COLO829 (cell line): ENCODE data around the gene HSD17B14.
"Not testable (repeated sequence)": the region's sequence is repeated elsewhere in the genome, so short reads cannot be mapped to it uniquely, and the experiment has no call there.

ENCODE experiments used
- DNase-seq: peaks from one replicate; pipeline ENCODE4 v3.0.0; 2012; ENCODE audit warnings: low spot score

Gene HSD17B14

DNA sequence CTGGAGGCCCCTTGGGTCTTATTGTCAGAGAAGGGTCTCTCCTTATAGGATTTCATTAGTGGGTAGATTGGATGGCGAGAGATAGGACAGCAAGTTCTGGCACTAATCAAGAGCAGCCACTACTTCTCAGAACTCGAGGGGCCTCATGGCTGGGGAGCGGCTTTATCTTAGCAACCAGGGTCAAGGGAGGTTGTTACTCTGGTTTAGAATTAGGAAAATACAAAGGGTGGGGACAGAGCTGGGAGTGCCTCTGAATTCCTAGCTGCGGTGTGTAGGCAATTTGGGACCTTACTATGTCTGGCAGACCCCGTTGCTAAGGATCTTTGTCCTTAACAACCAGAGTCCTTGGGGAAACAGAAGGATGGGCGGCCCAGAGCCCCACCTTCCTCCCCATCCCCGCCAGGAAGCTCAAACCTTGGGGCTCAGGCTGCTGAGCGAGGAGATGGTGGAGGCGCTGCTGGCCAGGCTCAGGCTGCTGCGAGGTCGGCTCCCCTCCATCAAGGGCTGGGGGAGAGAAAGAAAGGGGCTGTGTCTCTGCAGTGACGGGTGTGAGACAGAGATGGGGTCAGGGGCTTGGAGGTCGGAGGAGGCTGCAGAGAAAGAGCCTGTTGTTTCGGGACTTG, 30.9 kb upstream of the HSD17B14 start:
- DNase-seq: peak; percentile 17

DNA sequence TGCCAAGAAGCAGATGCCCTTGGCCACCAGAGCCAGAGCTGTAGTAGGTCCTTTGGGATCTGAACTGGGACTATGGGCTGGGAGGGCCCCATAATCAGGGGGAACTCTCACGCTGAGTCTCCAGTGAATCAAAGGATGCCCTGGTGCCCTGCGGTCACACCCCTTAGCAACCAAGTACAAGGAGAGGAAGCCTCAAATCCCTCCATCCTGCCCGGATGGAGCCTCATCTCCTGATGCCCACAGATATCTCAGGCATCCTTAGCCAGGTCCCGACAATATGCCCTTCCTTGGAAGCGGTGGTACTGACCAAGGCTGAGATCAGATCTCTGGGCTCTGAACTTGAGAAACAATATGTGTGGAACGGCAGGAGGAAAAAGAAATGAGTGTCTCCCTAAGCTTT, 30.4 kb upstream of the HSD17B14 start:
- peak; percentile 13 for DNase-seq

DNA sequence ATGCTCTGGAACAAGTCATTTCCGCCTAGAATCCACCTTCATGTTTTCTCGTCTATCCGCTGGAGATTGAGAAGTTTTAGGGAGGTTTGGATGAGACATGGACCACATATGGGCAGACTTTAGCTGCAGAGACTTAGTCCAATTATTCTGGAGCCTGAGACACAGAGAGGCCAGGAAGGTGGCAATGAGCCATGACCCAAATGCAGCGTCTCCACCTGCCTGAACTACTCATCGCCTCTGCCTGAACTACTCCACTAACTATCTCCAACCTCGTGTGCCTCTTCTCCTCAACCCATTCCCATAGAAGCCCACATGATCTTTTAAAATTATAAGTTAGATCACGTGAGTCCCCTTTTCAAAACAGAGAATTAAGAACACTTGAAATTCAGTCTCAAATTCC, 26.5 kb upstream of the HSD17B14 start:
- no peak for DNase-seq

DNA sequence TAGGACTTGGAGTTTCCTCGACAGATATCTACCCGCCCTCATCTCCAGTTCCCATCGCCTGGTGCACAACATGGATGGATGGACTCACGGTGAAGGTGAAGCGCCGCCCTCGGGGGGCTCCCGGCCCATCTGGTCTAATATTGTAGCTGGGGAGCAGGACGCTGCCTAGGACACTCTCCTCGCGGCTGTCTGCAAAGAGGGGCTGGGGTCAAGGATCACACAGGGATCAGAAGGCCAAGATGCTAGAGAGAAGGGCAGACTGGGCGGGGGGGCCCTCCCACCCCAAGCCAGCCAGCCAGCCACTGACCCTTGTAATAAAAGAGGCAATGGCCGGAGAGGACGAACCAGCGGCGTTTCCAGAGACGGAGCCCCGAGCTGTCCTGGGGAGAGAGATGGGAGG, 25.0 kb upstream of the HSD17B14 start:
- DNase-seq: no peak

DNA sequence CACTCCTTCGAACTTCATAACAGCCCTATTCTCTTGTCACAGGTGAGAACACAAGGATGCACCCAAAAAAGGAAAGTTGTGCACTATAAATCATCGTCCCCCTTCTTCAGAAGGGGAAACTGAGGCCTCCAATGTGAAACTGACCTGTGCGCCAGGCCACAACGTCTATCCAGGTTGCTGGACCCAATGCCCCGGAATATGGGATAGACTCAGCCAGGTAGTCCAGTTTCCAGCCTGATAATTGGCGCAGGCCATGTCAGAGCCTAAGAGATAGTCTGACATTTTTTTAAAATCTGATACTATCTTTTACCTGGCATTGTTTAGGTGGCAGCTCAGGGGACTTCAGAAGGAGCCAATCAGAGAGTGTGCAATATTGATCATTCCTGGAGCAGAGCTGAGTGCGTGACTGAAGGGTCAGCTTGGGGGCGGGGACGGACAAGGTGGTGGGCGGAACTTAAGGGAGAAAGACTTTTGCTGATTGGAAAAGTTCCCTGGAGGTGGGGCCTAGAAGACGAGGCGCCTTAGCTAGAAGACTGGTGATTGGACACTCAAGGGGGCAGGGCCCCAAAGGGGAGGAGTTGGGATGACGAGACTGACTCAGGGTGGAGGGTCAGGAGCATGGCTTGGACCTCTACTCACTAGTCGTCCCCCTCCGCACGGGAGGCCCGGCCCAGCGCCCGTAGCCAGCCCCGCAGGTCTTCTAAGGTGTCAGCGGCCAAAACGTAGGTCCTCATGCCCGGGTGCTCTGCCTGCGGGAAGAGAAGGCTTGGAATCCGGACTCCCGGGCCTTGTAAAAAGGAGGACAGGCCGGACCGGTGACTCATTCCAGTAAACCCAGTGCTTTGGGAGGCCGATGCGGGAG, 23.7 kb upstream of the HSD17B14 start:
- DNase-seq: no peak

DNA sequence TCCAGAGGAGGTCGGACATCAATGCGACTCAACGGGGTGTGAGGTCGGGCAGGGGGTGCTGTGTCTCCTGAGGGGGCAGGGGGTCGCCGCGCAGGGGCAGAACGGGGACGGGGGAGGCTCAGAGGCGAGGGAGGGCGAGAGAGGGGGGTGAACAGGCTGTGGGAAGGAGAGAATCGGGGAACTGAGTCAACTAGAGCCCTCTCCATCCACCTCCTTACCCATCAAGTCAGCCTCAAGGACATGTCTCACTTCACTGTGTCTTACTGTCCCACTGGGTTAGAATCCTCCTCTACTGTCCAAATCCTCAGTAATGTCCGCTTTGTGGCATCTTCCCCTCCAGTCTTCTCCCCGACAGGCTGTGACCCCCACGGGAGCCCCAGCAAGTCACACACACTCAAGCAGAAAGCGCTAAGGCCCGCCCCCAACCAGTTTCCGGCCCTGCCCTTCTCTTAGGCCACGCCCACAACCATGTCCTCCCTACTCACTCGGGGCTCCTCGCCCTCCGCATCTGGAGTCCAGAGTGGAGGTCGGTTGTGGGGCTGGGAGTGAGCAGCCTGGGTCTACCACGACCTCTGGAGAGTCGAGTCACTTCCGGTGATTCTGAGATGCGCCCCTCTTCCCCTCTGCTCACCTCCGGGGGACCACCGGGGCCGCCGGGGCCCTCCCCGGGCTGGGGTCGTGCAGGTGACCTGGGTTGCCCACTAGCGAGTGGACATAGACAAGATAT, 22.9 kb upstream of the HSD17B14 start:
- no peak for DNase-seq

DNA sequence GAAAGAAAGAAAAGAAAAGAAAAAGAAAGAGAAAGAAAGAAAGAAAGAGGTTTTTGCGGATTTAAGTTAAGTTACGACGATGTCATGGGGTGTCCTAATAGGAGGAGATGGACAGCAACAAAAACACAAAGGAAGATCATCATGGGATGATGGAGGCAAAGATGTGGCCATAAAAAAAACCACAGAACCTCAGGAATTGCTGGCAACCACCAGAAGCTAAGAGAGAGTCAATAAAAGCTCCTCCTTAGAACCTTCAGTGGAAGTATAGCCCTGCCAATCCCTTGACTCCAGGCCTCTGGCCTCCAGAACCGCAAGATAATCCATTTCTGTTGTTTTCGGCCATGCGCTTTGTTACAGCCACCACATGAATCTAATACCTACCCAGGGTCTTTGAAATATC, 20.6 kb upstream of the HSD17B14 start:
- DNase-seq: no peak

DNA sequence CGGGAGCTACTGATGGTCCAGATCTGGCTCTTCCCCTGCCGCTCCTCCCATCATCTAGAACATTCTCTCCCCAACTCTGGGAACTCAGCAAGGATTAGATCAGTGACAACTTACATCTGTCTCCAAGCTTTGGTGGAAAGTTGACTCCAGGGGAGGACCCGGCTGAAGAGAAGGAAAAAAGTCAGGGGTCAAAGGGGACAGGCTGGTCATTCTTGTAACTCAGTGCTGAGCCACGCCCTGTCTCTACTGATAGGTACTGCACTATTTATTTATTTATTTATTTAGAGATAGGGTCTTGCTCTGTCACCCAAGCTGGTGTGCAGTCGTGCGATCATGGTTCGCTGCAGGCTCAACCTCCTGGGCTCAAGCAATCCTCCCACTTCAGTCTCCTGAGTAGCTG, 17.8 kb upstream of the HSD17B14 start:
- no peak for DNase-seq

DNA sequence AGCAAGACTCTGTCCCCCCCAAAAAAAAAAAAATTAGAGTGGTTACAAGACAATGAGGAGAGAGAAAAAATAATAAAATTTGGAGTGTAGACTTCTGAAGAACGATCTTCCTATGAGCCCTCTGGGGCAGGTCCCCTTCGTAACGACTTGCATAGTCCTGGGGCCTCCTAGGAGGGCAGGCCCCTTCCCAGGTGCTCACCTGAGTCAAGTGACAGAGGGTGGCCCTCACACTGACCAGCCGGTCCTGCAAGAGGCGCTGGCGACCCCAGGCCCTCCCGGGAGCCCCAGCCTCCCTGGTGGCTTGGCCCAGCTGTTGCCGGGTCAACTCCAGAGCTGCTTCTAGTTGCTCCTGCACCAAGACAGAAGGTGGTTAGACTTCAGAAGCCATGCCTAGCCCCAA, 17.2 kb upstream of the HSD17B14 start:
- no peak for DNase-seq

DNA sequence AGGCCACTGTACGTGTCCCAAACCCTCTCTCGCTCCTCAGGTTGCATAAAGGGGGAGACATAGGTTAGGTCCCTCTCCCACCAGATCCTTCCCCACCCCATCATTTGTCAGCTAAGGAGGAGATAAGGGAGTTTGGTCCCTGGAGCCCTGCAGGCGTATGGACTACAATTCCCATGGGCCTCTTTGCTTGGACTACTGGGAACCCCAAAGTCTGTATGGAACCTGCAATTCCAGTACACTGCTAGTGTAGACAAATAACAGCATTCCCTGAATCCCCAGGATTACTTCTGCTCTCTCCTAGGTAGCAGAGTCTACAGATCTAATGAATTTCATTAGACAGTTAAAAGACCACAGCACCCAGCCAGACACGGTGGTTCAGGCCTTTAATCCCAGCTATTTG, 16.0 kb upstream of the HSD17B14 start:
- DNase-seq: no peak

DNA sequence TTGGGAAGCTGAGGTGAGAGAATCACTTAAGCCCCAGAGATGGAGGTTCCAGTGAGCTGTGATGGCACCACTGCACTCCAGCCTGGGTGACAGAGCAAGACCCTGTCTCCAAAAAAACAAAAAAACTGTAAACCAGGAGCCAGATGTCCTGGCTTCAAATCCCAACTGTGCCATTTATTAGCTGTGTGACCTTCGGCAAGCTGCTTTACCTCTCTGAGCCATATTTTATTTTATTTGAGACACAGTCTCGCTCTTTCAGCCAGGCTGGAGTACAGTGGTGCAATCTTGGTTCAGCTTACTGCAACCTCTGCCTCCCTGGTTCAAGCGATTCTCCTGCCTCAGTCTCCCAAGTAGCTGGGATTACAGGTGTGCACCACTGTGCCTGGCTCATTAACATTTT, 10.4 kb upstream of the HSD17B14 start:
- DNase-seq: not testable (repeated sequence)

DNA sequence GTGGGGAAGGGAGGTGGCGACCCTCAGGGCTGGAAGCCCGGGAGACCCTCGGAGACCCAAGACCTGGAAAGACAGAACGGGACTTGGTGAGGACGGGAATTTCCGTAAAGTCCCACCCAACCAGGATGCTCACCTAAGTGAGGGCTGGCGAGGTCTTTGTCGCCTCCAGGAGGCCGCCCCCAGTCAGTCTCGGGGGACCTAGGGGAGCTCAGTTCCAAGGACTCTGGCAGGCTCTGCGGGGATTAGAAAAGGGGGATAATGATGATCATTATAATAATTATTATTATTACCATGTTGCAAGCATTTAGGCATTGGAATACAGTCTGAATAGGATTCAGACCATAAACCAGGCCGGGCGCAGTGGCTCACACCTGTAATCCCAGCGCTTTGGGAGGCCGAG, 9.1 kb upstream of the HSD17B14 start:
- no peak for DNase-seq

DNA sequence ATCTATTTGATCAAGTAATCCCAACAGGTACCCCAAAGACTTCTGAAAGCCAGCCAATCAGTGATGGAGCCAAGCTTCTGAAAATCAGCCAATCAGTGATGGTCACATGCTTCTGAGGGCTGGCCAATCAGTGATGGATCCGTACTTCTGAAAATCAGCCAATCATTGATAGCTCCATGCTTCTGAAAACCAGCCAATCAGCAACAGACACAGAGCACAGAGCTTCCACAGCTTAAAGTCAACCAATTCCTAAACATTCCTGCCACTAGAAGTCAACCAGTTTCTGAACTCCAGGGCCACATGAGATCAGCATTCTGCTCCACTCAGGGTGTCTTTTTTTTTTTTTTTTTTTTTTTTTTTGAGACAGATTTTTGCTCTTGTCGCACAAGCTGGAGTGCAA, 8.2 kb upstream of the HSD17B14 start:
- no peak for DNase-seq

DNA sequence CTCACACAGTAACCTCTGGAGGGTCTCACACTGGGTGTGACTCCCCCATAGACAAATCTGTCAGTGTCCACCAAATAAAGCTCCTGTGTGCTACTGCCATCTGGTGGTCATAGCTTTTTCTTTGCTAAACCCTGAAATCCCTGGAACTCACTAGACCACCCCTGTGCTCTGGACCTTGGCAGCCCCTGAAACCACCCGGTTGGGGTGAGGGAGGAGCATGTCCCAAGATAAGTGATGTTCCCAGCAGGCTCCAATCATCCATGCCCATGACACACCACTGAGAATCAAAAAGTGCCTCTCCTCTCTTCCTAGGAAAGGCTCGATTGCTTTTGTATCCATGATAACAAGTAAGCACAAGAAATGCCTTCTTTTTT, 6.5 kb upstream of the HSD17B14 start:
- no peak for DNase-seq

DNA sequence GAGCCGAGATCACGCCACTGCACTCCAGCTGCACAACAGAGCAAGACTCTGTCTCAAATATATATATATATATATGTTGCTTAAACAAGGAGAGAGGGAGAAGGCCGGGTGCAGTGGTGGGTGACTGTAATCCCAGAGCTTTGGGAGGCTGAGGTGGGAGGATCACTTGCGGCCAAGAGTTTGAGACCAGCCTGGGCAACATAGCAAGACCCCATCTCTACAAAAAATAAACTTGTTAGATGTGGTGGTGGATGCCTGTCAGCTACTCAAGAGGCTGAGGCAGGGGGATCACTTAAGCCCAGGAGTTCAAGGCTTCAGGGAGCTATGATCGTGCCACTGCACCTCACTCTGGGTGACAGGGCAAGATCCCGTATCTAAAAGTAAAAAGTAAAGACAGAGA, 5.3 kb upstream of the HSD17B14 start:
- no peak for DNase-seq

DNA sequence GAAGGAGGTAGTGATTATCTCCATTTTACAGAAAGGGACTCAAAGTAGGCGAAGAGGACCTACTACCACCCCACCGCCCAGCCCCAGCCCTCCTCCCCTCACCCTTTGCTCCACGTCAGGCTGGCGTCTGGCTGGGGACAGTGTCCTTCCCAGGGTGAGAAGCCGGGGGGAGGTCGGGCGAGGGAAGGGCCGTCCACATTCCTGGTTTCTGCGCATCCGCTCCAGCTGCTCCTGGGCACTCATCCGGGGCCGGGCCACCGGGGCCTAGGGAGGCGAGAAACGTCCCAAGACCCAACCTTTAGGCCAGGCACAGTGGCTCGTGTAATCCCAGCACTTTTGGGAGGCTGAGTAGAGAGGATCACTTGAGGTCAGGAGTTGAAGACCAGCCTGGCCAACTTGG, 4.8 kb upstream of the HSD17B14 start:
- no peak for DNase-seq

DNA sequence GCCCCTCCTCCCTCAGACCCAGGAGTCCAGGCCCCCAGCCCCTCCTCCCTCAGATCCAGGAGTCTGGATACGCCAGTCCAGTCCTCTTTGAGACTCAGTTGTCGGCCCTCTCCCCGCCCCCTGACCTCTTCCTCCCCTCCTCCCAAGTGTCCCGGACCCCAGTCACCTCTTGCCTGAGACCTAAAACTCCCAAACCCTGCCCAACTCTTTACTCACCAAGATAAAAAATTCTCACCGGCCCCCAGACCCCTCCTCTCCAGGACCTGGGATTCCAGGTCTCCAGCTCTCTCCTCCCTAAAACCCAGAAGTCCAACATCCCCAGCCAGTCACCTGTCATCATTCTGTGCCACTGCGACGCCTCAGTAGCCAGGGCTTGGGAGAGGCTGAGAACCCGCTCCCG, 1.4 kb upstream of the HSD17B14 start:
- no peak for DNase-seq

DNA sequence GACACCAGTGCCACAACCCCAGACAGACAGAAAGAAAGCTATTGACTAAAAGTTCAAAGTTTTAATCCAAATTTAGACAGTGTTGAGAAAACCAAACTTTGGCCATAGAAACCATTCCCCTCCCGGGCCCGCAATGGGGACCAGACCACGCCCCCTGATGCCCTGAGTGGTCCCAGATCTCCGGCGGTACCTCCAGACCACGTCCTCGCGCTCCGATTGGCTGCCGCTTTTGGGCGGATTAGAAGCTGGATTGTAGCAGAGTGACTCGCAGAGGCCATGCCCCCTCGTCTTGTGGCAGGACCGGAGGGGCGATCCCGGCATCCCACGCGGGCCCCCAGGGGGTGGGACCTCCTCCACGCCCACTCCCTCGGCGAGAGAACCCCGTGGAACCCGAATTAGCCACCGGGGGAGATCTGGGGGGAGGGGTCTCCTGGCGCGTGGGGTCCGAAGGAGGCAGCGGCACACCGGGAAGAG, 797 bp upstream of the HSD17B14 start:
- no peak for DNase-seq

DNA sequence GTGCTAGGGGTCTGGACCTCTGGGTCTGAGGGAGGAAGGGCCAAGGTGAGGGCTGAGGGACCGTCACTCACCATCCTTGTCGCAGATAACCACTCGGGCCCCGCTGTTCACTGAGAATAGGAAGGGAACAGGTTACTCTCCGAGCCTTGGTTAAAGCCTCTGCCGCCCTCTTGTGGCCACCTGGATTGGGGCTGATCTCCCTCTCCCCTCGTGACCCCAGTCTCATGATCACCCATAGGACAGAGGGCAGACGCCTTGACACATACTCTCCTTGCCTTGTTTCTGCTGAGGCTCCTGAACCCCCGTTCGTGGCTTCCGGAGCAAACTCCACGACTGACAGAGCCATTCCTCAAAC, 580 bp downstream of the HSD17B14 start:
- DNase-seq: peak; percentile 79

DNA sequence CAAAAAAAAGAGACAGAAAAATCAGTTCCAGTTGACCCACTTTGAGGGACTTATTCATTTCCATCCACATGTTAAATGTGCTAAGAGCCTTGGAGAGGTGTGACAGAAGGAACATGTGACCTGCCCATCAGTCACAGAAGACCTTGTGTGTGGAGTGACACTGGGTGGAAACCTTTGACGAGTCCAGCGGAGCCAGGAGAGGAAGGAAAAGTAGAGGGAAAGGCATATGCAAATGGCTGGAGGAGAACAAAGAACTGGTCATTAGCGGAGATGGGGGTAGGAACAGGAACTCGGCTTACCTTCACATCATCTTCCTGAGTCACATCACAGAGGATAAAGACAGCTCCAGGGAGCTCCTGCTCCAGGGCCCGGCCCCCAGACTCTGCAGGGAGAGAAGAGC, 2.3 kb downstream of the HSD17B14 start:
- no peak for DNase-seq

DNA sequence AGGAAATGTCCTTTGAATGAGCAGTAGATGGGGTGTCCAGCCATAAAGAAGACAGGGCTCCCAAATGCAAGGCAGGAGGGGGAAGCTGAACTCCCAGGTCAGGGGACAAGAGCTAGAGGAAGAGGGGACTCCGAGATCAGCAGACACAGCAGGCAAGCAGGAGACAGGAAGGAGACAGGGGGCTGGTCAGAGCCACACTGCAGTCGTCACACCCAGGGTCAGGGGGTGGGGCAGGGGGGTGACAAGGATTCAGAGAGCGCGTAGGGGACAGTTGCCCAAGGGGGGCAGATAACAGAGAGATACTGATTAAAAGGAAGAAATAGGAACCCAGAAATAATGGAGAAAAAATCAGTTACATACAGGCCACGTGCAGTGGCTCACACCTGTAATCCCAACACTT, 3.2 kb downstream of the HSD17B14 start:
- no peak for DNase-seq

DNA sequence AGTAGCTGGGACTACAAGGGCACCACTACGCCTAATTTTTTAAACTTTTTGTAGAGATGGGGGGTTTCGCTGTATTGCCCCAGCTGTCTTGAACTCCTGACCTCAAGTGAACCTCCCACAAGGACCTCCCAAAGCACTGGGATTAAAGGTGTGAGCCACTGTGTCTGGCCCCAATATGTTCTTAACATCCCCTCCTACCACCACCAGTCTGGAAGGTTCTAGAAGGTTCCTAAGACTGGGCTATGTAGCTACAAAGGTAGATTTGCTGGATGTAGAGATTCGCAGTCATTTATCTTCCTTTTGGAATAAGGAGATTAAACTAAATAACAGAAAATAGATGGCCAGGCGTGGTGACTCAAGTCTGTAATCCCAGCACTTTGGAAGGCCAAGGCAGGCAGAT, 5.3 kb downstream of the HSD17B14 start:
- no peak for DNase-seq

DNA sequence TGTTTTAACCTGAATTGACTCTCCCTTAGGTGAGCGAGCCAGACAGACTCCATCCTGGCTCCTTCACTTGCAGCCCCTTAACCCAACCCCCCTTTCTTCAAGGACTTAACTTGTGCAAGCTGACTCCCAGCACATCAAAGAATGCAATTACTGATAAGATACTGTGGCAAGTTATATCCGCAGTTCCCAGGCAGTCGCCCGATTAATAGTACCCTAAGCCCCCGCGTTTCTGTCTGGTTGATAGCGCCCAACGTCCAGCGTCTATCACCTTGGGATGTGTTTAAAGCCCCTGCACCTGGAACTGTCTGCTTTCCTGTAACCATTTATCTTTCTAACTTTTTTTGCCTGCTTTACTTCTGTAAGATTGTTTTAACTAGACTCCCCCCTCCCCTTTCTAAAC, 6.2 kb downstream of the HSD17B14 start:
- DNase-seq: no peak
